CD4-positive, alpha-beta T cell treated with Interleukin-21 for 1 hour (primary cell): ENCODE measurements around the gene PAWR.
"Not testable (repeated sequence)": the region's sequence is repeated elsewhere in the genome, so short reads cannot be mapped to it uniquely, and the experiment has no call there.

Experiments
- DNase-seq: peaks from one replicate; pipeline ENCODE4 v3.0.0-alpha.2; 2020

The PAWR gene

DNA sequence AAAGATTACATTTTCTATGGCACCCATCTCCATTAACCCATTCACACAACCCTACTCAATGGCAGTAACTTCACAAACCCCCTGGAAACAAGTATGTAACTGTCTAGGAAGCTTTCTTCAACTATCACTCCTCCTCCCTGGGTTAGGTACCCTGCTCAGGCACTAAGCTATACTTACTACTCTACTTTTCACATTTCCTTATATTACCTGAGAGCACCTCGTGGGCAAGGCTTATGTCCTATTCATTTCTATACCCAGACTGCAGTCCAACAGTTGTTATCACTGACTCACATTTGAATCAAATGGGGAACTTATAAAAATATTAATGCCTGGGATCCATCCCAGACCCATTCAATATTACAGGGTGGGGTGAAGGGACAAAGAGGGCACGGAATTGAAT lies 4.6 kb downstream of the PAWR start:
- no peak for DNase-seq

- DNase-seq = no peak
Measured at GRCh38 chr12:79685068-79685467, 5.7 kb downstream of the PAWR start.

- not testable (repeated sequence) for DNase-seq
Measured at GRCh38 chr12:79684338-79684737, 6.4 kb downstream of the PAWR start.

- no peak for DNase-seq
Measured at GRCh38 chr12:79682593-79682992, 8.2 kb downstream of the PAWR start.

DNA sequence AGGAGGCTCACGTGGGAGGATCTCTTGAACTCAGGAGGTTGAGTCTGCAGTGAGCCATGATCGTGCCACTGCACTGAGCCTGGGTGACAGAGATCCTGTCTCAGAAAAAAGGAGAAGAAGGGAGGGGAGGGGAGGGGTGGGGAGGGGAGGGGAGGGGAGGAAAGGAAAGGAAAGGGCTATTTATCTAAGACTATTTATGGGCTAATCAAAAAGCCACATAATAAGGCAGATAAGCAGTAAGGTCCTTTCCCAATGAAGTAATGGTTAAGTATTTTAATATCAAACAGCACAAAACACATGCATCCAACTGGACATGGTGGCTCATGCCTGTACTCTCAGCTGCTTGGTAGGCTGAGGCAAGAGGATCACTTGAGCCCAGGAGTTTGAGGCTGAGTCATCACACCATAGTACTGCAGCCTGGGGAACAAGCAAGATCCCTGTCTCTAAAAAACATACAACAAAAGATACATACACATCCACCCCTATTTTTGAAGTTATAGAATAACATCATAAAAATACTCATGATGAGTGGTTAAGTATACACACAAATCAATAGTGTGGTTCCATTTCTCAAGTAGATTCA lies 9.7 kb downstream of the PAWR start:
- no peak for DNase-seq

DNA sequence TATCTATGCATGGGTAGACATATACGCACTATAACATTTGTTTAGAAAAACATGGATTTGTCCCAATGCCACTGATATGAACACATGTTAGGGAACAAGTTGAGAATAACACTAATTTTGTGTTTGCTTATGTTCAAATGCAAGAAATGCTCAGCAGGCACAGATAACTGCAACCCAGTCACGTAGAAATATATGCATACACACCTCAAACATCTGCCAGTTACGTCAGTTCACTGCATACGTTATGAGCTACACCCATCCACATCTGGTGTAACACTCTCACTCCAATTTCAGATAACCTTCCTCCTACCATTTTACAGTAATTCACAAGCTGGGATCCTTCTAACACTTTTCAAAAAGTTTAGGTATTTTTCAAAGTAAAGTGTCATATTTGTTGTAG lies 10.7 kb downstream of the PAWR start:
- DNase-seq = no peak

DNA sequence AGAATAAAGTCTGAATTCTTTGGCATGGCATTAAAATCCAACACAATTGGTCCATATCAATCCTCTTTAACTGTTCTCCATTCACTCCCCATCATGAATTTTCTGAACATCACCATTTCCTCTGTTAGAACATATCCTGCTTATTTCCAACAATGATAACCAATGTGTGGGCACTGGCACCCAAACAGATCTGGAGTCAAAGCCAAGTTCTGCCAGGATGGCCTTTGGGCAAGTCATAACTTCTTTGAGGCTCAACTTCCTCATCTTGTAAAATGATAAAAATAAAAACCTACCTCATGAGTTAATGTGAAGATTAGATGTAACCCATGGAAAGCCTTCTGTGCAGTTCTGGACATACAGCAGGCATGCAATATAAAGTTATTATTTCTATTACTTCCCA lies 12.5 kb downstream of the PAWR start:
- no peak for DNase-seq

DNA sequence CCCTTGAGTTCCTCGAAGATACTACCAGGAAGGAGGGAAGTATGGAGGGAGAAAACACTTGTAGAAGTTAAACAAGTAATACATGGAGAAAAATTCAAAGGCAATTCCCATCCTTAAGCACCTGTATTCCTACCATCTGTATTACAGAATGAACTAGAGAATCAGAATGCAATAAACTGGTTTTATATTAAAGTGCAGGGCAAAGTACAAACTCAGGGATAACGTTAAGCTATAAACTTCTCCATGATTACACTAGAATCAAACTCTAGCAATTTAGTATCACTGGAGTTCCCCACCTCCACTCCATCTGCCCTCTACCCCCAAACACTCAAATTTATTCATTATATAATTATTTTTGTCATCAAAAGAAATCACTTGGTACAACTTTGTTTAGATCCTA lies 13.1 kb downstream of the PAWR start:
- no peak for DNase-seq

DNA sequence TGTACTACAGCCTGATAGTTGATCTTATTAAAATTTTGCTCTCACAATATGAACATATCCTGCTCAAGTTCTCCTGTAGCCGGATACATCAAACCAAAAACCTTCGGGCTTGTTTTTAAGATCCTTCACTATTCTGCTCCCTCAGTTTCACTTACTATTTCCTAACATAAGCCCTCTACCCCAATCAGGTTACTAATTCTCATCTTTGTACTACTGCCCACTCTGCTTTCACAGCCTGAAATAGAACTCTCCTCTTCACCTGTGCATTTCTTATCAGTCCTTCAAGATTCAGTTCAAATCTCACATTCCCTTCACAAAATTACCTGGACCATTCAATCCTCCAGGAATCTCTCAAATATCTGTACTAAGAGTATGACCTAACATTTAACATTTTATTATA lies 14.2 kb downstream of the PAWR start:
- no peak for DNase-seq

DNA sequence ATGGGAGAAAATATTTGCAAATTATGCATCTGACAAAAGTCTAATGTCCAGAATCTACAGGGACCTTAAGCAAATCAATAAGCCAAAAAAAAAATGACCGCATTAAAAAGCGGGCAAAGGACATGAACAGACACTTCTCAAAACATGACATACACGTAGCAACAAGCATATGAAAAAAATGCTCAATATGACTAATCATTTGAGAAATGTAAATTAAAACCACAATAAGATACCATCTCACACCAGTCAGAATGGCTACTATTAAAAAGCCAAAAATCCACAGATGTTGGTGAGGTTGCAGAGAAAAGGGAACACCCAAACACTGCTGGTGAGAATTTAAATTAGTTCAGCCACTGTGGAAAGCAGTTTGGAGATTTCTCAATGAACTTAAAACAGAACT lies 16.1 kb downstream of the PAWR start:
- DNase-seq = no peak

- no peak for DNase-seq
Measured at GRCh38 chr12:79673354-79673753, 17.4 kb downstream of the PAWR start.

DNA sequence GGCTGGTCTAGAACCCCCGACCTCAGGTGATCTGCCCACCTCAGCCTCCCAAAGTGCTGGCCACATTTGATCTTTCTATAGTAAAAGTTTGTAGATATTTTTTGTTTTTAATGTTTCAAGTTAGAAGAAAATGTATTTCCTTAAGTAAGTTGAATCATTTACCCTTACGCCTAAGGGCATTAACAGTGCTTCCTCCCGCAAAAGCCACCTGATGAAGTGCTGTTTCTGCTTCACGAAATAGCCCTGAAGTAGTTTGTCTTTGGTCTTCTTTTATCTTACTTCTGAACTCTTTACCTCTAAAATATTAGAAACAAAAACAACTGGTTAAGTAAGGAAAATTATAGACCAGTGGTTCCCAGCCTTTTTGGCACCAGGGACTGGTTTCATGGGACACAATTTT lies 22.7 kb downstream of the PAWR start:
- no peak for DNase-seq

GRCh38 chr12:79665212-79665887 lies 25.4 kb downstream of the PAWR start:
- DNase-seq = no peak

GRCh38 chr12:79664518-79664917 lies 26.2 kb downstream of the PAWR start:
- DNase-seq = no peak

DNA sequence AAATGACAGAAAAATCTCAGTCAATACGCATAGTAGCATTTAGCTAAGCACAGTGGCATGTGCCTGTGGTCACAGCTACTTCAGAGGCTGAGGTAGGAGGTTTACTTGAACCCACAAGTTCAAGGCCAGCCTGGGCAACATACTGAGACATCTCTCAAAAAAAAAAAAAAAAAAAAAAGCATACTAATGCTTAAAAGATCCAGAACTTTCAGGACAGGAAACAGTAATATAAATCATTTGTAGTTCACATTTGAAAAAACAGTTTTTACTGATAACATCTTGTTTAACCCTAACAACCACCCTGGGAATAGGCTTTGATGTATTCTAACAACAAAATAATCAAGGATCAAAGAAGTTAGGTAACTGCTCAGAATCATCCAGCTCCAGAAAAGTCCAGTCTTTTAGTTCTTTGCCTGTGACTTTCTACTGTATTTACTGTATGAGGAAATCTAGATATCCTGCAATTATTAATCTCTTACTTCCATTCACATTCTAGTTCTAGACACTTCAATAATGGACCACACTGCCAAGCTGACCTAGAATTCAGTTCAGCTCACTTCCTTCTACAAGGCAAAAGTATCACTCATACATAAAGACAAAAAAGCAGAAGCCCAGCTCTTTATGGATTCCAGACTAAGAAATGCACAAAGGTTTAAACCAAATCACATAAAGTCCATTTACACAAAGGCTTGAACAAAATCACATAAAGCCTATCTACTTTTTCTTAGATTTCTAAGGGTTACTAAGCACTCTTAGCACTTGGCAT lies 28.5 kb downstream of the PAWR start:
- no peak for DNase-seq

- DNase-seq = no peak
Measured at GRCh38 chr12:79661629-79662028, 29.1 kb downstream of the PAWR start.

GRCh38 chr12:79659961-79660431 lies 30.8 kb downstream of the PAWR start:
- no peak for DNase-seq

- no peak for DNase-seq
Measured at GRCh38 chr12:79658221-79658620, 32.5 kb downstream of the PAWR start.

- no peak for DNase-seq
Measured at GRCh38 chr12:79657136-79657535, 33.6 kb downstream of the PAWR start.

GRCh38 chr12:79655036-79655435 lies 35.7 kb downstream of the PAWR start:
- no peak for DNase-seq

DNA sequence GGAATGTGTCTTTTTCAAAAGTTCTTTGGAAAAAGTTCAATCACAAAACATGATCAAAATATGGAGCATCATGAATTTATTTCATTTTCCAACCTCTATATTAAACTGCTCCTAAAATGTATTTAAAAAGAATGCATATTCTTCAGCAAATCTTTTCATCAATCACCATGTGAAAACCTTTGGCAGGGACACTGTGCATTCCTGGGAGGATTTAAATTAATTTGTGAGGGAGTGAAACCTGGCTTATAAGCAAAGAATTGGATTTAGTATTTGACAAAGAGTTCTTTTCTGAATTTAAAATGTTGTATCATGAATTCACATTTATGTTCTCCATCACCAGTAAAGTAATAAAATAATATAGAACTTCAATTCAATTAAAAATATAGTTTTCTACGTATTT lies 38.2 kb downstream of the PAWR start:
- no peak for DNase-seq

DNA sequence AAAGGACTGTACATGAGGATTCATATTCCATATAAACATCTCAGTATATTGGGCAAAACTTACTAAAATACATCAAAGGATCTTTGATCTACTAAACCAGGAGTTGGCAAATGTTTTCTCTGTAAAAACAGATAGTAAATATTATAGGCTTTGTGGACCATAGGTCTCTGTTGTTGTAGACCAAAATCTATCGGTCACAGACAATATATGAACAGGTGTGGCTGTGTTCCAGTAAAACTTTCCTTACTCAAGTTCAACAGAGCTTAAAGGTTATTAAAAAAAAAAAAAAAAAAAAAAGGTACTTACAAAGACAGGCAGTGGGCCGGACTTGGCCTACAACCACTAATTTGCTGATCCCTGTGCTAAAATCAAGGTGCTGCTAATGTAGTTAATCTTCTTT lies 40.3 kb downstream of the PAWR start:
- DNase-seq = no peak

GRCh38 chr12:79648881-79649280 lies 41.9 kb downstream of the PAWR start:
- no peak for DNase-seq

- not testable (repeated sequence) for DNase-seq
Measured at GRCh38 chr12:79646843-79647242, 43.9 kb downstream of the PAWR start.
